Measurements from ENCODE around the gene AMOTL1.

GRCh38 chr11:94771951-94772350 lies 3.8 kb downstream of the AMOTL1 start:
- TF ChIP-seq CTCF (IDR thresholded peaks at IDR 0.05): no peak
- no peak for TF ChIP-seq POLR2A (IDR thresholded peaks at IDR 0.05)
